Nephron progenitor cell (in vitro differentiated cells): ENCODE results near the gene KSR1.
"Not testable (repeated sequence)": the region's sequence is repeated elsewhere in the genome, so short reads cannot be mapped to it uniquely, and the experiment has no call there.

Experiments
- DNase-seq: peaks from one replicate; pipeline ENCODE4 v3.0.0; 2021
- H3K27ac Mint-ChIP-seq: 2 replicates; pipeline ENCODE4 v1.8.0; 2021; ENCODE audit warnings: mild to moderate bottlenecking, moderate library complexity, mixed read lengths
- H3K27me3 Mint-ChIP-seq: 2 replicates; pipeline ENCODE4 v1.8.0; 2021; ENCODE audit warnings: mild to moderate bottlenecking, low read depth, mixed read lengths; ENCODE audit not compliant: poor library complexity
- H3K36me3 Mint-ChIP-seq: 2 replicates; pipeline ENCODE4 v1.8.0; 2021; ENCODE audit warnings: low read depth, mixed read lengths
- H3K4me1 Mint-ChIP-seq: 2 replicates; pipeline ENCODE4 v1.8.0; 2021; ENCODE audit warnings: mixed read lengths
- H3K4me3 Mint-ChIP-seq: 2 replicates; pipeline ENCODE4 v1.8.0; 2021; ENCODE audit warnings: mild to moderate bottlenecking, moderate library complexity, mixed read lengths
- H3K9me3 Mint-ChIP-seq: 2 replicates; pipeline ENCODE4 v1.8.0; 2021; ENCODE audit warnings: mild to moderate bottlenecking, moderate library complexity, mixed read lengths
- CTCF ChIP-seq: fragments of 200-600 bp; sonication (generic); IDR thresholded peaks from 2 replicates; pipeline ENCODE4 v1.5.0; 2021; ENCODE audit warnings: antibody characterized with exemption

Gene KSR1

GRCh38 chr17:27647765-27648164 is 191.5 kb downstream of the KSR1 start:
- Mint-ChIP-seq H3K9me3 (no peaks in the 10 kb centered on the region), H3K4me3 (no peak overlapping the region), H3K27me3 (peaks cover 6% of the 10 kb centered on the region), H3K27ac (no peak overlapping the region), H3K4me1 (peaks cover 11% of the 10 kb centered on the region), H3K36me3 (no peaks in the 10 kb centered on the region)
- no peak for TF ChIP-seq CTCF
- no peak for DNase-seq

GRCh38 chr17:27649111-27649571 is 192.9 kb downstream of the KSR1 start:
- H3K4me3 Mint-ChIP-seq, H3K36me3 Mint-ChIP-seq, H3K27me3 Mint-ChIP-seq, H3K9me3 Mint-ChIP-seq, DNase-seq: not testable (repeated sequence)
- Mint-ChIP-seq H3K27ac (peak overlapping the region; percentile 29), H3K4me1 (peaks cover 11% of the 10 kb centered on the region)

- H3K9me3 Mint-ChIP-seq = no peaks in the 10 kb centered on the region
- no peak for DNase-seq
- no peak for TF ChIP-seq CTCF
Observed at GRCh38 chr17:27649929-27650328, 193.7 kb downstream of the KSR1 start.

GRCh38 chr17:27650836-27651235 is 194.6 kb downstream of the KSR1 start:
- no peaks in the 10 kb centered on the region for H3K9me3 Mint-ChIP-seq
- no peak for DNase-seq
- H3K36me3 Mint-ChIP-seq = no peaks in the 10 kb centered on the region
- H3K27ac Mint-ChIP-seq = no peak overlapping the region
- no peak overlapping the region for H3K4me3 Mint-ChIP-seq
- peaks cover 9% of the 10 kb centered on the region for H3K27me3 Mint-ChIP-seq
- peaks cover 11% of the 10 kb centered on the region for H3K4me1 Mint-ChIP-seq
- TF ChIP-seq CTCF = no peak

More at GRCh38 chr17:27649929-27650328, 193.7 kb downstream of the KSR1 start:
- Mint-ChIP-seq H3K36me3 (no peaks in the 10 kb centered on the region), H3K27me3 (peaks cover 9% of the 10 kb centered on the region), H3K4me1 (peaks cover 11% of the 10 kb centered on the region), H3K4me3 (no peak overlapping the region), H3K27ac (no peak overlapping the region)

GRCh38 chr17:27651411-27652345 is 195.4 kb downstream of the KSR1 start:
- peak; percentile 90 for TF ChIP-seq CTCF
- Mint-ChIP-seq H3K9me3 (no peaks in the 10 kb centered on the region), H3K27me3 (peaks cover 6% of the 10 kb centered on the region), H3K4me1 (peaks cover 11% of the 10 kb centered on the region), H3K36me3 (no peaks in the 10 kb centered on the region), H3K4me3 (no peak overlapping the region), H3K27ac (no peak overlapping the region)
- peak; percentile 75 for DNase-seq

GRCh38 chr17:27653449-27653971 is 197.3 kb downstream of the KSR1 start:
- H3K9me3 Mint-ChIP-seq, H3K4me1 Mint-ChIP-seq, DNase-seq, H3K27me3 Mint-ChIP-seq, H3K36me3 Mint-ChIP-seq, H3K27ac Mint-ChIP-seq, H3K4me3 Mint-ChIP-seq: not testable (repeated sequence)
